Activated naive CD4-positive, alpha-beta T cell treated with anti-CD3 and anti-CD28 coated beads for 36 hours (primary cell): ENCODE data around the gene SOX1. TPM values are rescaled to one million over a fixed set of nuclear protein-coding genes. Genes with fewer than 3 reads are reported as not detected.

Experiments
- CTCF ChIA-PET: fragments of 350-600 bp; sonication (Branson Sonifier 250); formaldehyde crosslinking; loops from one replicate; lab custom pipeline; 2021; ENCODE audit warnings: antibody characterized with exemption; lab: Charles Lee
- DNase-seq: peaks from one replicate; pipeline ENCODE4 v3.0.0-alpha.2; 2020
- H3K27ac Mint-ChIP-seq: one replicate; pipeline ENCODE4 v1.8.0; 2021; ENCODE audit warnings: mild to moderate bottlenecking, mixed read lengths
- H3K27me3 Mint-ChIP-seq: one replicate; pipeline ENCODE4 v1.8.0; 2021; ENCODE audit warnings: low read depth, mixed read lengths
- H3K36me3 Mint-ChIP-seq: one replicate; pipeline ENCODE4 v1.8.0; 2021; ENCODE audit warnings: low read depth, mixed read lengths
- H3K4me1 Mint-ChIP-seq: one replicate; pipeline ENCODE4 v1.8.0; 2021; ENCODE audit warnings: low read depth, mixed read lengths
- H3K4me3 Mint-ChIP-seq: one replicate; pipeline ENCODE4 v1.8.0; 2021; ENCODE audit warnings: mild to moderate bottlenecking, moderate library complexity, mixed read lengths
- H3K9me3 Mint-ChIP-seq: one replicate; pipeline ENCODE4 v1.8.0; 2021; ENCODE audit warnings: mixed read lengths
- intact Hi-C: fragments of 100-400 bp; cut with micrococcal nuclease; formaldehyde crosslinking; loops from one replicate; pipeline ENCODE4 v1.15.1; 2023
- total RNA-seq, 2 experiments: library from RNA; stranded (reverse); gene quantifications; one replicate each; pipeline ENCODE4 v1.2.3, GENCODE V29; 2021

Gene SOX1
- not detected for total RNA-seq

- Mint-ChIP-seq H3K27ac (no peak within 1 kb of the TSS), H3K36me3 (peaks cover 11% of the 10 kb centered on the region), H3K4me3 (peak within 1 kb of the TSS; percentile 56), H3K27me3 (peaks cover 63% of the 10 kb centered on the region), H3K4me1 (peaks cover 16% of the 10 kb centered on the region), H3K9me3 (peaks cover 9% of the 10 kb centered on the region)
- DNase-seq = no peak
- intact Hi-C loops = no loop called here
- CTCF ChIA-PET = no interaction called here
Measured at GRCh38 chr13:112067116-112067741, at the start of gene SOX1. Gene SOX1, plus strand, starts transcription at chr13:112067149. Its CDS starts 510 bp downstream, at chr13:112067659.

GRCh38 chr13:112024577-112024976 lies 42.4 kb upstream of the SOX1 start:
- CTCF ChIA-PET = no interaction called here
- no peak overlapping the region for H3K4me3 Mint-ChIP-seq
- no peaks in the 10 kb centered on the region for H3K36me3 Mint-ChIP-seq
- peaks cover 1% of the 10 kb centered on the region for H3K9me3 Mint-ChIP-seq
- no peak overlapping the region for H3K27ac Mint-ChIP-seq
- H3K27me3 Mint-ChIP-seq = peaks cover 12% of the 10 kb centered on the region
- no peak for DNase-seq
- no peaks in the 10 kb centered on the region for H3K4me1 Mint-ChIP-seq
- intact Hi-C loops = no loop called here

- Mint-ChIP-seq H3K4me3 (no peak overlapping the region), H3K27ac (no peak overlapping the region), H3K36me3 (no peaks in the 10 kb centered on the region), H3K27me3 (peaks cover 12% of the 10 kb centered on the region), H3K4me1 (no peaks in the 10 kb centered on the region), H3K9me3 (no peaks in the 10 kb centered on the region)
- CTCF ChIA-PET = no interaction called here
- intact Hi-C loops = no loop called here
- DNase-seq = no peak
Measured at GRCh38 chr13:112027250-112027649, 39.7 kb upstream of the SOX1 start.

- Mint-ChIP-seq H3K27me3 (peaks cover 12% of the 10 kb centered on the region), H3K9me3 (no peaks in the 10 kb centered on the region), H3K27ac (no peak overlapping the region), H3K4me1 (no peaks in the 10 kb centered on the region), H3K36me3 (no peaks in the 10 kb centered on the region), H3K4me3 (no peak overlapping the region)
- CTCF ChIA-PET = no interaction called here
- intact Hi-C loops = no loop called here
- no peak for DNase-seq
Measured at GRCh38 chr13:112028481-112028880, 38.5 kb upstream of the SOX1 start.

- DNase-seq = no peak
- no peak overlapping the region for H3K4me3 Mint-ChIP-seq
- CTCF ChIA-PET = no interaction called here
- no peak overlapping the region for H3K27ac Mint-ChIP-seq
- H3K27me3 Mint-ChIP-seq = peaks cover 12% of the 10 kb centered on the region
- no peaks in the 10 kb centered on the region for H3K4me1 Mint-ChIP-seq
- intact Hi-C loops = no loop called here
- no peaks in the 10 kb centered on the region for H3K36me3 Mint-ChIP-seq
- H3K9me3 Mint-ChIP-seq = no peaks in the 10 kb centered on the region
Measured at GRCh38 chr13:112029143-112029542, 37.8 kb upstream of the SOX1 start.

- Mint-ChIP-seq H3K4me3 (no peak overlapping the region), H3K36me3 (no peaks in the 10 kb centered on the region), H3K9me3 (no peaks in the 10 kb centered on the region), H3K4me1 (no peaks in the 10 kb centered on the region), H3K27ac (no peak overlapping the region), H3K27me3 (peaks cover 6% of the 10 kb centered on the region)
- CTCF ChIA-PET = no interaction called here
- no peak for DNase-seq
- intact Hi-C loops = no loop called here
Measured at GRCh38 chr13:112032186-112032993, 34.6 kb upstream of the SOX1 start.

GRCh38 chr13:112034231-112034630 lies 32.7 kb upstream of the SOX1 start:
- H3K4me1 Mint-ChIP-seq = no peaks in the 10 kb centered on the region
- H3K36me3 Mint-ChIP-seq = no peaks in the 10 kb centered on the region
- DNase-seq = no peak
- intact Hi-C loops = no loop called here
- H3K9me3 Mint-ChIP-seq = no peaks in the 10 kb centered on the region
- no peak overlapping the region for H3K4me3 Mint-ChIP-seq
- peaks cover 4% of the 10 kb centered on the region for H3K27me3 Mint-ChIP-seq
- no peak overlapping the region for H3K27ac Mint-ChIP-seq
- CTCF ChIA-PET = no interaction called here

GRCh38 chr13:112034846-112035245 lies 32.1 kb upstream of the SOX1 start:
- intact Hi-C loops = no loop called here
- Mint-ChIP-seq H3K9me3 (no peaks in the 10 kb centered on the region), H3K4me1 (no peaks in the 10 kb centered on the region), H3K4me3 (no peak overlapping the region), H3K27me3 (peaks cover 7% of the 10 kb centered on the region), H3K27ac (no peak overlapping the region), H3K36me3 (no peaks in the 10 kb centered on the region)
- no peak for DNase-seq
- CTCF ChIA-PET = no interaction called here

GRCh38 chr13:112042496-112042895 lies 24.5 kb upstream of the SOX1 start:
- Mint-ChIP-seq H3K27ac (no peak overlapping the region), H3K4me3 (no peak overlapping the region), H3K27me3 (peaks cover 30% of the 10 kb centered on the region), H3K9me3 (peaks cover 11% of the 10 kb centered on the region), H3K36me3 (no peaks in the 10 kb centered on the region), H3K4me1 (no peaks in the 10 kb centered on the region)
- intact Hi-C loops = no loop called here
- no peak for DNase-seq
- CTCF ChIA-PET = no interaction called here

- H3K9me3 Mint-ChIP-seq = no peaks in the 10 kb centered on the region
- H3K4me3 Mint-ChIP-seq = no peak overlapping the region
- DNase-seq = no peak
- intact Hi-C loops = loop anchor here (5.0 kb wide), 1 partner anchor 55 kb away; no protein-coding TSS in a partner anchor
- H3K27me3 Mint-ChIP-seq = peaks cover 69% of the 10 kb centered on the region
- CTCF ChIA-PET = no interaction called here
- H3K27ac Mint-ChIP-seq = no peak overlapping the region
- peaks cover 2% of the 10 kb centered on the region for H3K4me1 Mint-ChIP-seq
- H3K36me3 Mint-ChIP-seq = peaks cover 1% of the 10 kb centered on the region
Measured at GRCh38 chr13:112052213-112052612, 14.7 kb upstream of the SOX1 start.

- Mint-ChIP-seq H3K36me3 (peaks cover 1% of the 10 kb centered on the region), H3K4me3 (no peak overlapping the region), H3K4me1 (peaks cover 2% of the 10 kb centered on the region), H3K27me3 (peaks cover 67% of the 10 kb centered on the region), H3K9me3 (no peaks in the 10 kb centered on the region), H3K27ac (no peak overlapping the region)
- CTCF ChIA-PET = no interaction called here
- intact Hi-C loops = loop anchor here (5.0 kb wide), 1 partner anchor 54 kb away; no protein-coding TSS in a partner anchor
- DNase-seq = no peak
Measured at GRCh38 chr13:112053167-112053743, 13.7 kb upstream of the SOX1 start.

- DNase-seq = no peak
- Mint-ChIP-seq H3K4me1 (peaks cover 2% of the 10 kb centered on the region), H3K9me3 (no peaks in the 10 kb centered on the region), H3K27me3 (peaks cover 68% of the 10 kb centered on the region), H3K4me3 (no peak overlapping the region), H3K36me3 (peaks cover 1% of the 10 kb centered on the region), H3K27ac (no peak overlapping the region)
- intact Hi-C loops = loop anchor here (2.0 to 5.0 kb wide), 2 partner anchors 17 to 53 kb away; no protein-coding TSS in a partner anchor
- CTCF ChIA-PET = no interaction called here
Measured at GRCh38 chr13:112053744-112054615, 13.0 kb upstream of the SOX1 start.
